ENCODE data around the gene ZCCHC7. TPM values are rescaled to one million over a fixed set of nuclear protein-coding genes. Genes with fewer than 3 reads are reported as not detected.

ZCCHC7 gene
- polyA plus RNA-seq, 3 donors = 8.7 to 12.9 (median 12.5) TPM

GRCh38 chr9:37407468-37407867 is 287.1 kb downstream of the ZCCHC7 start:
- DNase-seq = no peak
- Histone ChIP-seq H3K9ac (ENCODE audit: insufficient read depth, low read length, poor library complexity, severe bottlenecking) (no peak overlapping the region), H3K79me2 (ENCODE audit: insufficient read depth, low read length) (no peaks in the 10 kb centered on the region), H2AFZ (ENCODE audit: insufficient read depth, low read depth, low read length, poor library complexity, severe bottlenecking) (no peak overlapping the region), H4K20me1 (ENCODE audit: insufficient read depth, low read length) (no peaks in the 10 kb centered on the region), H3K9me3 (replicated peaks in 1 of 2; ENCODE audit: control insufficient read depth in 1 of 2, insufficient read depth in 1 of 2, low read length in 2 of 2) (no peaks in the 10 kb centered on the region), H3K4me3 (replicated peaks in 1 of 3; ENCODE audit: low read depth in 2 of 3, low read length in 3 of 3) (no peak overlapping the region), H3K4me1 (ENCODE audit: control insufficient read depth in 1 of 2, insufficient read depth in 2 of 2, low read length in 2 of 2) (no peaks in the 10 kb centered on the region), H3K4me2 (replicated peaks; ENCODE audit: extremely low read depth, low read length, poor library complexity, severe bottlenecking) (no peak overlapping the region), H3K27ac (ENCODE audit: low read depth in 1 of 2, low read length in 2 of 2) (no peak overlapping the region), H3K27me3 (ENCODE audit: control insufficient read depth in 2 of 2, insufficient read depth in 2 of 2, low read length in 2 of 2) (no peaks in the 10 kb centered on the region), H3K36me3 (replicated peaks in 1 of 2; ENCODE audit: control insufficient read depth in 1 of 2, insufficient read depth in 2 of 2, low read length in 2 of 2) (no peaks in the 10 kb centered on the region)
- H3K27ac Mint-ChIP-seq = no peak overlapping the region
- H3K4me3 Mint-ChIP-seq = no peak overlapping the region
- peak; percentile 16 for TF ChIP-seq CTCF (IDR thresholded peaks at IDR 0.05)
- no peaks in the 10 kb centered on the region for H3K9me3 Mint-ChIP-seq
- H3K36me3 Mint-ChIP-seq = no peaks in the 10 kb centered on the region
- intact Hi-C loops (cut with micrococcal nuclease) = no loop called here
- peaks cover 0 to 5% (median 0%) of the 10 kb centered on the region in 3 donors for H3K27me3 Mint-ChIP-seq (ENCODE audit: low read depth in 3 of 3)
- no CpG with 5 or more reads among the region's 2 CpGs for WGBS (ENCODE audit: insufficient coverage)
- no peaks in the 10 kb centered on the region for H3K4me1 Mint-ChIP-seq

Small RNA genes within 50 kb of the gene (small RNA-seq; reads per million reads assigned to genes)
- gene AL512604.1 (ENCODE audit: insufficient read length, low read depth) (not detected), gene RF00019 (ENCODE audit: insufficient read length, low read depth) (not detected), gene RNU6-677P (ENCODE audit: insufficient read length, low read depth) (not detected)

Other genes with a start within 250 kb of the ZCCHC7 start
- gene PAX5, start 86.3 kb upstream of the ZCCHC7 start, polyA plus RNA-seq = under 1 TPM in 2 of 3 donors, not detected in 1; 0.03 to 0.15 TPM